ENCODE measurements around the gene ANKRD55. TPM values are rescaled to one million over a fixed set of nuclear protein-coding genes. Genes with fewer than 3 reads are reported as not detected.

The ANKRD55 gene
- total RNA-seq, 1 donor from 2014 or later, result not detected

DNA sequence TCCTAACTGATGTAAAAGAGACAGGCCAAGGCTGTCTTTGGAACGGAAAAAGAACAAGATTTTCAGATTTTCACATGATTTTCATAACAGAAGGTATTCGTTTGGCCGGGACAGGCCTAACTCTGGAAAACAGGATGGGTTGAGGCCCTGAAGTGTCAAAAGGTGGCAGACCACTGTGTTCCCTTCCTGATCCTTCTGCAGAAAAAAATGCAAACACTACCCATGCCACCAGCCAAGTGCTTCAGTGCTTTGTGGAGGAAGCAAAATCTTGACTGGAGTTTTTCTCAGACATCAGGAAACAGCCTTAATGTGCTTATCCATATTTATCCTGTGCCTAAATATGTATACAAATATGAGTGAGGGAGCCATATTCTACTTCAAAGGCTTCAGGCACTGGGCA, 124.9 kb downstream of the ANKRD55 start:
- Histone ChIP-seq H4K20me1 (ENCODE audit: low read depth) (no peaks in the 10 kb centered on the region), H3K27ac (no peak overlapping the region), H3K36me3 (no peaks in the 10 kb centered on the region), H3K4me2 (no peak overlapping the region), H3K27me3 (no peaks in the 10 kb centered on the region), H3K9me3 (ENCODE audit: low read depth) (no peaks in the 10 kb centered on the region), H3K4me3 (no peak overlapping the region), H3K79me2 (ENCODE audit: low read depth) (no peaks in the 10 kb centered on the region), H3K9ac (no peak overlapping the region), H3F3A (ENCODE audit: low read depth) (no peaks in the 10 kb centered on the region), H2AFZ (replicated peaks) (peak overlapping the region; percentile 50), H3K4me1 (no peaks in the 10 kb centered on the region)
- Mint-ChIP-seq H3K4me3 (no peak overlapping the region), H3K36me3 (no peaks in the 10 kb centered on the region), H3K9me3 (no peaks in the 10 kb centered on the region), H3K4me1 (no peaks in the 10 kb centered on the region), H3K27me3 (ENCODE audit: insufficient read depth, low read depth) (peaks cover 2% of the 10 kb centered on the region), H3K27ac (no peak overlapping the region)
- no peak for DNase-seq (ENCODE audit: low spot score)
- TF ChIP-seq EZH2 (IDR thresholded peaks at IDR 0.05) (no peak), EZH2phosphoT487 (IDR thresholded peaks at IDR 0.05) (no peak)
- TF ChIP-seq, protein P1, sequence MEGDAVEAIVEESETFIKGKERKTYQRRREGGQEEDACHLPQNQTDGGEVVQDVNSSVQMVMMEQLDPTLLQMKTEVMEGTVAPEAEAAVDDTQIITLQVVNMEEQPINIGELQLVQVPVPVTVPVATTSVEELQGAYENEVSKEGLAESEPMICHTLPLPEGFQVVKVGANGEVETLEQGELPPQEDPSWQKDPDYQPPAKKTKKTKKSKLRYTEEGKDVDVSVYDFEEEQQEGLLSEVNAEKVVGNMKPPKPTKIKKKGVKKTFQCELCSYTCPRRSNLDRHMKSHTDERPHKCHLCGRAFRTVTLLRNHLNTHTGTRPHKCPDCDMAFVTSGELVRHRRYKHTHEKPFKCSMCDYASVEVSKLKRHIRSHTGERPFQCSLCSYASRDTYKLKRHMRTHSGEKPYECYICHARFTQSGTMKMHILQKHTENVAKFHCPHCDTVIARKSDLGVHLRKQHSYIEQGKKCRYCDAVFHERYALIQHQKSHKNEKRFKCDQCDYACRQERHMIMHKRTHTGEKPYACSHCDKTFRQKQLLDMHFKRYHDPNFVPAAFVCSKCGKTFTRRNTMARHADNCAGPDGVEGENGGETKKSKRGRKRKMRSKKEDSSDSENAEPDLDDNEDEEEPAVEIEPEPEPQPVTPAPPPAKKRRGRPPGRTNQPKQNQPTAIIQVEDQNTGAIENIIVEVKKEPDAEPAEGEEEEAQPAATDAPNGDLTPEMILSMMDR (IDR thresholded peaks at IDR 0.05), result no peak

DNA sequence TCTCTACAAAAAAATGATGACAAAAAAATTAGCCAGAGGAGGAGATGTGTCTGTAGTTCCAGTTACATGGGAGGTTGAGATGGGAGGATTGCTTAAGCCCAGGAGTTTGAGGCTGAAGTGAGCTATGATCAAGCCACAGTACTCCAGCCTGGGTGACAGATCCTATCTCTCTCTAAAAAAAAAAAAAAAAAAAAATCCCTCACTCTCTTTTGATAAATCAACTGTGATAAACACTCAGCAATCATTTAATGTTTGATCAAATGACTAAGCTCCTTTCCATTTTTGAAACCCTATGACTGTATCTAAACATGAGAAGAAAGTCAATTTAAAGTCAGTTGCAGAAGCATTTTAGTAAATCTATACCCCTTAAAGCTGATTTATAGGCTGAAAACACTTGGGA, 126.3 kb downstream of the ANKRD55 start:
- H3K79me2 ChIP-seq (ENCODE audit: low read depth), result no peaks in the 10 kb centered on the region
- H3K9ac ChIP-seq, result no peak overlapping the region
- Mint-ChIP-seq H3K27ac (no peak overlapping the region), H3K4me1 (no peaks in the 10 kb centered on the region), H3K4me3 (no peak overlapping the region), H3K36me3 (no peaks in the 10 kb centered on the region), H3K9me3 (no peaks in the 10 kb centered on the region), H3K27me3 (ENCODE audit: insufficient read depth, low read depth) (no peaks in the 10 kb centered on the region)
- no peak overlapping the region for H3K27ac ChIP-seq
- no peak overlapping the region for H2AFZ ChIP-seq (replicated peaks)
- no peaks in the 10 kb centered on the region for H3K36me3 ChIP-seq
- H3F3A ChIP-seq (ENCODE audit: low read depth), result no peaks in the 10 kb centered on the region
- no peak for TF ChIP-seq EZH2phosphoT487 (IDR thresholded peaks at IDR 0.05)
- TF ChIP-seq EZH2 (IDR thresholded peaks at IDR 0.05), result no peak
- TF ChIP-seq, protein P1 (IDR thresholded peaks at IDR 0.05), result no peak
- H3K4me3 ChIP-seq, result no peak overlapping the region
- H3K4me2 ChIP-seq, result no peak overlapping the region
- DNase-seq (ENCODE audit: low spot score), result no peak
- H3K4me1 ChIP-seq, result no peaks in the 10 kb centered on the region
- no peaks in the 10 kb centered on the region for H4K20me1 ChIP-seq (ENCODE audit: low read depth)
- H3K9me3 ChIP-seq (ENCODE audit: low read depth), result no peaks in the 10 kb centered on the region
- no peaks in the 10 kb centered on the region for H3K27me3 ChIP-seq

DNA sequence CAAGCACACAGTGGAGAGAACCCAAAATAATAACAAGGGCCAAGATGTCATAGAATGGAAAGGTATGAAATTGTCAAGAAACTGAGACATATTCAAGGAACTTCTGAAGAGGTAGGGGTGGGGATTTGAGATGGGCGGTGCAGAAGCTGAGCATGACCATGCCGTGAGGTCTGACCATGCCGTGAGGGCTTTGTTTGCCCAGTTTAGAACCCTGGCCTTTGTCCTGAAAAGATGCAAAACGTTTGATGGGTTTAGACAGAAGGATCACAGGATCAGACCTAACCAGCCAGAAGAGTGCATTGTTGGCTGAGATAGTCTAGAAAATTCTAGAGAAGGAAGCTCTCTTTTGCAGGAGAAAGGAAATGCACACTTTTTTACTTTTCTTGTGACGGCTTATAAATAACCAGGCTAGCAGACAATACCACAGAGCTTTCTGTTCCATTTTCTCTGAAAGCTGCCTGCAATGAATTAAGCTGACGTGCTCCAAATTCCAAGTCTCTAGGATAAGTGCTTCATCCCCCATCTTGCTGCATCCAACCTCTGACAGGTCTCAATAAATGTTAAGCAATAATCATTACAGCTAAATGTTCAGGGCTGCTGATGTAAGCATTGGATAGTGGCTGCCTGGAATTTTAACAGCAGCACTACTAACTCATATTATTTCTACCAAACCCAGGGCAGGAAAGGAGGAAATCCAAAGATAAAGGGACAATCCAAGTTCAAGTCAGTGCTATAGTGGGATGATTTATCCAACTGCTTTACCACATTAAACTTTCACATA, 127.4 kb downstream of the ANKRD55 start:
- no peak overlapping the region for H3K4me3 ChIP-seq
- H4K20me1 ChIP-seq (ENCODE audit: low read depth), result no peaks in the 10 kb centered on the region
- no peak for DNase-seq (ENCODE audit: low spot score)
- no peaks in the 10 kb centered on the region for H3K79me2 ChIP-seq (ENCODE audit: low read depth)
- Mint-ChIP-seq H3K4me3 (no peak overlapping the region), H3K36me3 (no peaks in the 10 kb centered on the region), H3K4me1 (no peaks in the 10 kb centered on the region), H3K27ac (no peak overlapping the region), H3K9me3 (no peaks in the 10 kb centered on the region), H3K27me3 (ENCODE audit: insufficient read depth, low read depth) (no peaks in the 10 kb centered on the region)
- no peaks in the 10 kb centered on the region for H3K4me1 ChIP-seq
- TF ChIP-seq EZH2 (IDR thresholded peaks at IDR 0.05) (no peak), EZH2phosphoT487 (IDR thresholded peaks at IDR 0.05) (no peak)
- TF ChIP-seq, protein P1 (IDR thresholded peaks at IDR 0.05), result no peak
- no peak overlapping the region for H2AFZ ChIP-seq (replicated peaks)
- H3K9ac ChIP-seq, result no peak overlapping the region
- no peaks in the 10 kb centered on the region for H3F3A ChIP-seq (ENCODE audit: low read depth)
- H3K27ac ChIP-seq, result no peak overlapping the region
- no peaks in the 10 kb centered on the region for H3K9me3 ChIP-seq (ENCODE audit: low read depth)
- H3K27me3 ChIP-seq, result no peaks in the 10 kb centered on the region
- no peak overlapping the region for H3K4me2 ChIP-seq
- H3K36me3 ChIP-seq, result no peaks in the 10 kb centered on the region

Measured in neural progenitor cell (in vitro differentiated cells).